Activated CD4-positive, CD25-positive, alpha-beta regulatory T cell treated with anti-CD3 and anti-CD28 coated beads, Interleukin-2, amount 50 U/mL, for 16 hours (primary cell): ENCODE measurements around the gene INPP5K.
"Not testable (repeated sequence)": the region's sequence is repeated elsewhere in the genome, so short reads cannot be mapped to it uniquely, and the experiment has no call there.

ENCODE experiments used
- DNase-seq: peaks from one replicate; pipeline ENCODE4 v3.0.0-alpha.2; 2020; ENCODE audit warnings: low read depth, low spot score

INPP5K gene

DNA sequence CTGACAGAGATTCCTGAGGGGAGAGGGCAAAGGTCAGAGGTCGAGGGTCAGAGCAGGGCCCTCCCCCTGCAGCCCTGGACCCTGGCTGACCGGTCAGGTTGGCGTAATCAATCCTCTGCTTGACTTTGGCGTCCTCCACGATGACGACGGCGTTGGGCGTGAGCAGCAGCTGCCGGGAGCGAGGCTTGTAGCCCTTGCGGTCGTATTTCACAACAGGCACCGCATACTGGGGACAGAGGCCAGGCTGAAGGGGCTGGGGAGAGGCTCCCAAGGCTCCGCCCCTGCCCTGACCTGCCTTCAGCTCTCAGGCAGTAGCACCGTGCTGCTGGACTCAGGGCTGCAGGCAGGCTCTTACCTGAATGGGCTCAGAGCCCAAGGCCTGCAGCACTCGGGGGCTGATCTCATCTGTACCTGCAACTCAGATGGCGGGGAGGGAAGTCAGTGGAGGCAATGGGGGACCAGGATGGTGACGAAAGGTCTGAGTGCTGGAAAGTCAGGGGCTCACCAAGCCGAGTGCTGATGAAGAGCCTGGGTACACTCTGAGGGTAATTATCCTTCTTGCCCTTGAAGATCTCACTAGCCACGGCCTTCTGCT, 48.4 kb downstream of the INPP5K start:
- DNase-seq: no peak

DNA sequence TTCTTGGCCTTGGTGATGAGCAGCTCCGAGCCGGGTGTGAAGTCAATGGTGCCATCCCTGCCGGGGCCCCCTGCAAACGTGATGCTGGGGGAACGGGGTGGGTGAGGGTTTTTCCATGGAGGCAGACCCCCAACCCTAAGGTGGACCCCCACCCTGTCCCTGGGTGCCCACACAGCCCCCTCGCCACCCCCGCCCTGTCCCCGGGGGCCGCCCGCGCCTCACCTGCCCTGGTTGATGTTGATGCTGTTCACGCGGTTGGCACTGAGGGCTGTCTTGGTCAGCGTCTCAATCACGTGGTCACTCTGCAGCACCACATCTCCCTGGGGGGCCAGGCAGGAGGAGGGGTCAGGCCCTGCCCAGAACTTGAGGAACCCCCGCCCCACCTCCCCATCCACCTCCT, 49.2 kb downstream of the INPP5K start:
- DNase-seq: no peak

DNA sequence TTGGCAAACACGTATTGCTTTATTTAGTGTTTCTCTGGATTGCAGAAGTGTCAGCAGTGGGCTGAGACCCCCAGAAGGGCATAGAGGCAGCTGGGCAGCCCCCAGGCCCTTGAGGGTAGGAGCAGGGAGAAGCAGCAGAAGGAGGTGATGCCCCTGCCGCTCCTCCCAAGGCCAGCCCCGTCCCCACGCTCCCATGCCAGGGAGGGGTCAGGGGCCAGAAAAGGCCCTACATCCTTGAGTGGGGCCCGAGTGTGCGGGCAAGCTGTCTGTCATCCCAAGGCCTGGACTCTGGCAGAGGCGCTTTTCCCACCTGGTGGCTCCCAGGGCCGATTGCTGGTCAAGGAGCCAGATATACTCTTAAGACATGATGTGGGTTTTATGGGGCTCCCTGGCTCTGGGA, 52.2 kb downstream of the INPP5K start:
- no peak for DNase-seq

DNA sequence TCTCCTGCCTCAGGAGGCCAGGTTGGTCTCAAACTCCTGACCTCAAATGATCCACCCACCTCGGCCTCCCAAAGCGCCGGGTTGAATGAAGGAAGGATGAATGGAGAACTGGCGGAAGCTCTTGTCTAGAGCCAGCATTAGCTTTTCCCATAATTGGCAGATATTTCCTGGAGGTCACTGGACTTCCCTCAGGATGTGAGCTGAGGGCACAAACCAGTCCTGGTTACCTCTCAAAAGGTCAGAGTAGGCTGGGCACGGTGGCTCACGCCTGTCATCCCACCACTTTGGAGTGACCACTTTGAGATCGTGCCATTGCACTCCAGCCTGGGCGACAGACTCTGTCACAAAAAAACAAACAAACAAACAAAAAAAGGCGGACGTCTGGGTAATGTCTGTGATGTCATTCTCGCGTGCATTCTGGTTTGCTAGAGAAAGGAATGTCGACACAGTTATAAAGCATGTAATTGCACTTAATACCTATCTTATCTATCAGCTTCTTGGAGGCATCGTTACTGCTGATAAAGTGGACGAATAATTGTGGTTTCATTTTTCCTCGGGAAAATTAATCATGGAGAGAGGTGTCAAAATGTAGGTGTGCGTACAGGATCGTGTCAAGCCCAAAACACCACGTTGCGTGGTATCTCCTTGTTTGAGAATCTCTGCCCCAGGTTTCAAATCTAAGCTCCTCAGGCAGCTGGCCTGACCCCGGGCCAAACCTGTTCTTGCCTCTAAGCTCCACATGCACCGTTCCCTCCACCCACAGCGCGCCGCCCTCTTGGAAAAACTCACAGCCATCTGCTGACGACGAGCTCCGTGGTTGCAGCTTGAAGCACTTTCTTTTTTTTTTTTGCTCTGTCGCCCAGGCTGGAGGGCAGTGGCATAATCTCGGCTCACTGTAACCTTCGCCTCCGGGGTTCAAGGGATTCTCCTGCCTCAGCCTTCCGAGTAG, 54.0 kb downstream of the INPP5K start:
- DNase-seq: no peak

DNA sequence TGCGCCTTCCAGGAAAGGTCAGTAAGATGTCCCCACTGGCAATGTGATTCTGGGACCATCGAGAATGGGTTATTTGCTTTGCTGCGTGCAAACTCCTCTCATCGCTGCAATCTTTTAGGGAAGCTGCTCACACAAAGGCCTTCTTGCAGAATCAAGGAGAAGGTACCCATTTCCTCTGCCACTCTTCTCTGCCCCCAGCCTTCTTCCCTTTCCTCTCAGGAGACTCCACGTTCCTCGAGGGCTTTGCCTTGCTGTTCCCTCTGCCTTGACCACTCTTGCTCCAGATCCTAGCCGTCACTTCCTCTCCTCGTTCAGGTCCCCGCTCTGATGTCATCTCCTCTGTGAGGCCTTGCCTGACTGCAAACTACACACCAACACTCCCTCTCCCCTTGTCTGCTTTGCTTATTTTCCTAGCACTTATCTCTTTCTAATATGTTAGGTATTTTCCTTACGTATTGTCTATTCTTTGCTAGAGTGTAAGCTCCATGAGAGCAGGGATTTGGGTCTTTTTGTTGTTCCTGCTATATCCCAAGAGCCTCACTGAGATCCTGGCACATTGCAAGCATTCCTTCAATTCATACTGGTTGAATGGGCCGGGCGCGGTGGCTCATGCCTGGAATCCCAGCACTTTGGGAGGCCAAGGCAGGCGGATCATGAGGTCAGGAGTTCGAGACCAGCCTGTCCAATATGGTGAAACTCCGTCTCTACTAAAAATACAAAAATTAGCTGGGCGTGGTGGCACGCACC, 55.0 kb downstream of the INPP5K start:
- no peak for DNase-seq

DNA sequence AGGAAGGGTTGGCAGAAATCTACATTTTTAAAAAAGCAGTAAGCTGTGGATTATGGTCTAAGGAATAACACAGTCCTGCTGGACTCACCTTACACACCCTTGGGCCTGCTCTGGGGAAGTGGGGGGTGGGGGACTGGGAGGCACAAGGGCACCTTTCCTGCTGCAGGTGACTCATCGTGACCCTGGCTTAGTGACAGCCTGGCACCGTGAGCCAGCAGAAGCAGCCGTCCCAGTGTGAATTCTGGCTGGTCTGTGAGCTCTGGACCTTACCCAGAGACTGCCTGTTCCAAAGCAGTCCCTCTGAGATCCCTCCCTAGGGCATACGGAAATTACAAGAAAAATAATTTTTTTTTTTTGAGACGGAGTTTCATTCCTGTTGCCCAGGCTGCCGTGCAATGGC, 56.2 kb downstream of the INPP5K start:
- no peak for DNase-seq

DNA sequence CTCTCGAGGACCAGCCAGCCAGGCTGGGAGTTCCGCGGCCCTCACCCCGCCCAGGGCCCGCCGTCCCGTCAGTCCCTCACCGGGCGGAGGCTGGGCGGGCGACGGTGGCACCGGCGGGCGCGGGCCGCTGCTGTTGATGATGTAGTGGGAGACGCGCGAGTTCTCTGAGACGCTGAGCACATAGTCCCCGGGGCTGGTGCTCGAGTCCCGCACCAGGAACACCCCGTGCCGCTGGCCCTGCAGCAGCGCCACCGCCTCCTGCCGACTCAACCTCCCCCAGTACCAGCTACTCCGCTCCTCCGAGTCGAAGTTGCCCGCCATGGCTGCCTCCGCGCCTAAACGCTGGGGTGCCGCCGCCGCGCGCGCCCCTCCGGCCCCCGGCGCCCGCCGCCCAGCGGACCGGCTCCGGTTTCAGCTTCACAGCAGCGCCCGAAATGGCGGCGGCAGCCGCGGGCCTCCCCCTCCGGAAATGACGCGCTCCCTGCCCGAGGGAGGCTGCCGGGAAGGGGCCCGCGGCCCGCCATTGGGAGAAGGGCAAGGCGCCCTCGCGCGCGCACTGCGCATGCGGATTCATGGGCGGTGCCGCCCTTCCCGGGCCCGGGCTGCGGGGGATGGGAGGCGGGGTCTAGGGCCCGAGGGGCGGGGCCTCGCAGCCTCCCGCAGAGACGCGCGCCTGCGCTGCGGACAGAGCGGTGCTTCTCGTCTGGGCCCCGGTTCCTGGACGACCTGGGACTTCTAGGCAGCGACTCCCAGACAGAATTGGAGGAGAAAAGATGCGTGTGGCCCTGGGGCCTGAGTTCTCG, 60.4 kb downstream of the INPP5K start, which contains the start of gene CRK:
Gene CRK (minus strand): TSS at position 436 of the 803 bp plus-strand sequence. CDS start 115 bp downstream, at position 321.
- DNase-seq: peak; percentile 99

DNA sequence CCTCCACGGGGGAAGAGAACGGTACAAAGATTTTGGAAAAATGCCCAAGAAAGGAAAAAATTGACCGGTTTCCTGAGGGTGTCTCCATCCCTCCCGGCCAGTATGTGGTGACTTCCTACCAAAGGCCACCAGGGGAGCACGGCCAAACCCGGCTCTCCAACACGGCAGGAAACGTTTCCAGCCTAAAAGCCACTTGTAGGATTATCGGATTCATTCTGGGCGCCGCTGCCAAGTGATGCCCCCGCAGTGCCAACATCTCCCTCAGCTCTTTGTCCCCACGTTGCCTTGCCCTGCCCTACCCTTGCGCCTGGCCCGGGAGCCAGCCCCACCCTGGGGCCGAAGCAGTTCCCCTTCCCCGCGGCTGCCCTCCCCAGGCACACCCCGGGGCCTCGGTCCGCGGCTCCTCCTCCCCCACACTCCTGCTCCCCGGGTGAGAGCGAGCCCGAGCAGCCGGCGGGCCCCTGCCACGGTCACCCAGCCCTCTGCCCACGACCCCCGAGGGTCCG, 61.1 kb downstream of the INPP5K start:
- DNase-seq: no peak

DNA sequence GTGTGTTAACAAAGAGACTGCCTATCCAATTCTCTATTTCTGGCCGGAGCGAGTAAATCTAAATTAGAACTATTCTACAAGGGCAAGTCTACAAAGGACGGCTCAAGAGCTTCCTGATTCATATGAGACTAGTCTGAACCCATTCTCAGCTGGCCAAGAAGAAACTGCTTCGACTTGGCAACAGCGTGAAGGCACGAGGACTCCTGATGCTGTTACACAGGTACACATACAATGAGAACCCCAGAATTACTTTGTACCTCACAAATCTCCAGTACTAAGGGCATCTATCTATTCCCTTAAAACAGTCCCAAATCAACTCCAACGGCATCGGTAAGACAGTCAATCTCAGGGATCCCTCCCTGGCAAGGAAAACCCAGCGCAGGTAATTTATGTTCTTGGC, 61.9 kb downstream of the INPP5K start:
- no peak for DNase-seq

DNA sequence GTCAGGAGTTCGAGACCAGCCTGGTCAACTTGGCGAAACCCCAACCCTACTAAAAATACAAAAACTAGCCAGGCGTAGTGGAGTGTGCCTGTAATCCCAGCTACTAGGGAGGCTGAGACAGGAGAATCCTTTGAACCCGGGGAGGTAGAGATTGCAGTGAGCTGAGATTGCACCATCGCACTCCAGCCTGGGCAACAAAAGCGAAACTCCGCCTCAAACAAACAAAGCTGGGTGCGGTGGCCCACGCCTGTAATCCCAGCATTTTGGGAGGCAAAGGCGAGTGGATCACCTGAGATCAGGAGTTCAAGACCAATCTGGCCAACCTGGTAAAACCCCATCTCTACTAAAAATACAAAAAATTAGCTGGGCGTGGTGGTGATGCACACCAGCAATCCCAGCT, 62.7 kb downstream of the INPP5K start:
- not testable (repeated sequence) for DNase-seq

DNA sequence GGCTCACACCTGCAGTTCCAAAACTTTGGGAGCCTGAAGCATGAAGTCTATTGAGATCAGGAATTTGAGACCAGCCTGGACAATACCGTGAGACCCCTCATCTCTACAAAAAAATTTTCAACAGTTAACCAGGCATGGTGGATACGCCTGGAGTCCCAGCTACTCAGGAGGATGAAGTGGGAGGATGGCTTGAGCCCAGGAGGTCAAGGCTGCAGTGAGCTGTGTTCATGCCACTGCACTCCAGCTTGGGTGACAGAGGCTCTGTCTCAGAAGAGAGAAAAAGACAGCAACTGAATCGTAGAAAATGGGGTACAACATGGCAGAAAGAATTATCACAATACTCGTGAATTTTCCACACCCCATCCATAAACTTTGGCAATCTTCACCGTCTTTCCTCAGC, 63.6 kb downstream of the INPP5K start:
- DNase-seq: no peak

DNA sequence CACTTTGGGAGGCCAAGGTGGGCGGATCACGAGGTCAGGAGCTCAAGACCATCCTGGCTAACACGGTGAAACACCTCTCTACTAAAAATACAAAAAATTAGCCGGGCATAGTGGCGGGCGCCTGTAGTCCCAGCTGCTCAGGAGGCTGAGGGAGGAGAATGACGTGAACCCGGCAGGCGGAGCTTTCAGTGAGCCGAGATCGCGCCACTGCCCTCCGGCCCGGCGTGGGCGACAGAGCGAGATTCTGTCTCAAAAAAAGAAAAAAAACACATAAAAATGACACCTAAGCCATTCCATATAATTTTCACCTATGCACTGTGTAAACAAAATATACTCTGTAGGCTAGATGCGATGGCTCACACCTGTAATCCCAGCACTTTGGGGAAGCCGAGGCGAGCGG, 66.2 kb downstream of the INPP5K start:
- DNase-seq: not testable (repeated sequence)

DNA sequence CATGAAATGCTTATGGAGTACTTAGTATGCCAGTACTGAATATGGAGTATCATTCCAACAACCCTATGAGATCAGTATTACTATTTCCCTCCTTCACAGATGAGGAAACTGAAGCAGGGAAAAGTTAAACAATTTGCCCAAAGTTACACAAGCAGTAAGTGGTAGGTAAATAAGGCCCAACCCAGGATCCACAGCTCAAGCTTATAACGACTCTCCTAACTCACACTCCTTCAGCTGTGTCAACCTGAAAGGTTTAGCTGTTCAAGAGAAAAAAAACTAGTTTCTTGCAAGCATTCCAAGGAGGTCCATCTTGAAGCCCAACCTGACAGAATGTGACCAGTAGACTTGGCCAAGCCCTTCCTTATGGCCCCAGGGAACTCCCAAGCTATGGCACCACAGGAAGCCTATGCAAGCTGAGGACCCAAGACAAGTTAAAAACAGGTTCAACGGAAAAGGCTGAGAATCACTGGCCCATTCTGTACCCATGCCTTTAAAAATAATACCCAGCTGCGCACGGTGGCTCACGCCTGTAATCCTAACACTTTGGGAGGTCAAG, 66.9 kb downstream of the INPP5K start:
- DNase-seq: no peak

DNA sequence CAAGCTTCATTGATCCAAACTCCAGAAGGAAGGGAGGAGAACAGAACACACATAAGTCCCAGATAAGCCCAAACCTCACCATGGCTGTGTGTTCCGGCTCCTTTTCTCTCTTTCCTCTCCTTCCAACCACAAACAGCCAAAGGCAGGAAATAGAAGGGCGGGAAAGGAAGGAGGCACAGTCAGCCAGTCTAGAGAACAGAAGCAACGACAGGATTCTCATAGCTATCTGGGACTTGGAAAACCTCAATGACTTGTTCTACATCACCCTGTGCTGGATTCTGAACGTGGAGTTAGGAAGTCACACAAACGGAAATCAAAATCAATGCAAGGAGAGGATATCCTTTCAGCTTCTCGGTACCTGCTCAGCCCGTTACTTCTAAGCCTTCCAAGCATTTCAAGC, 69.4 kb downstream of the INPP5K start:
- no peak for DNase-seq

DNA sequence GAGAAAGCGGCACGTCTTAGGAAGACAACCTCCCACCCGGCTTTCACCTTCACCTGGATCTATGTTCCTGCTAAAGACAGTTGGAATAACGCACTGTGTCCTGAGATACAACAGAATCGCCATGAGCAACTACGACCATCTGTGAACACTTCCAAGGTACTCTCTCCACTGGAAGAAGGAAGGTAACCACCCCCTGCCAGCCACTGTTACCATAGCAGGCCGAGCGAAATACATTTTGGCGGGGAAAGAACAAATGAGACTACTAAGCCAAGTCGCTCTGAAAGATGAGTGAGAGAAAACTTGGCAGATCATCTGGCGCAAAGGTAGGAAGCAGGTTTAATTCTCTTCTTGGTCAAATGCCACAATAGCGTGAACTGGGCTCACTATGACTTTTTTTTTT, 70.2 kb downstream of the INPP5K start:
- DNase-seq: no peak

DNA sequence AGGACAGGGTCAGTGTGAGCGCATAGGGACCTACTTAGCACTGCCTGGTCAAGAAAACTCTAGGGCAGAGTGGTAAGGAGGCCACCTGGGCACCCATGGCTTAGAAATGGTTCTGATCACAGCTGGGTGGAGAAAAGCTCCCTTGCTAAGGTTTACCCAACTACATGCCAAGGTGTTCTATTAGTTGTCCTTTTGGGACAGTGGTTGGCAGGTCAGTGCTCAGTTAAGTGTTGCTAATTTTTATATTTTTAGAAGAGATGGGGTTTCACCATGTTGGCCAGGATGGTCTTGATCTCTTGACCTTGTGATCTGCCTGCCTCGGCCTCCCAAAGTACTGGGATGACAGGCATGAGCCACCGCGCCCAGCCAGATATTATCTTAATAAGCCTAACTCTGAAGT, 70.7 kb downstream of the INPP5K start:
- DNase-seq: not testable (repeated sequence)
